Sigmoid colon (tissue), 4 donors: ENCODE results near the gene METTL24.

Source experiments
- EP300 ChIP-seq, 4 donors: sonication (generic); formaldehyde crosslinking; IDR thresholded peaks; one replicate each; pipeline ENCODE4 v1.6.1; 2017; ENCODE audit warnings: antibody characterized with exemption in 4 of 4
- POLR2AphosphoS5 ChIP-seq, 4 donors: sonication (generic); formaldehyde crosslinking; IDR thresholded peaks; one replicate each; pipeline ENCODE4 v1.6.1; 2017; ENCODE audit warnings: antibody characterized with exemption in 4 of 4
- TF ChIP-seq, protein P1 (sequence below), 4 experiments: fragments of 450-650 bp in 3 of 4; fragments of 200-600 bp in 1 of 4; IDR thresholded peaks; one replicate each; pipeline ENCODE4 v1.5.1; 2016 to 2019; ENCODE audit warnings: antibody characterized with exemption in 4 of 4, mild to moderate bottlenecking in 3 of 4, moderate library complexity in 2 of 4

DNA sequence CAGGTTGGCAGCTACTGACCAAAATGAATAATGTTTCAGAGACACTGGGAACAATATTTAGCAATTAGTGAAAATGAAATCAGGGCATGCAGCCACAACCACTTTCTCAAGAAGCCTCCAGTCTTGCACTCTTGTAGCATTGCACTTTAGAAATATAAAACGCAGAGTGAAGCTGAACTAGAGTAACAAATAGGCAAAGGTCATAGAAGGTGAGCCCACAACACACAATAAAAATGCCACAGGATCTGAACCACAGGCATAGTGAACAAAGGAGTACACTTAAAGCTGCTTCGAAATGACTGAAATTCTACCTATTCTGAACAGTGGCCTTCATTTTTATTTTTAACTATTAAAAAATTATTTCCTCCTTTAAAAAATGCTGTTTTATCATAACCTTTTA lies 32.3 kb upstream of the METTL24 start:
- TF ChIP-seq EP300 (IDR thresholded peaks at IDR 0.05) (no peak), POLR2AphosphoS5 (IDR thresholded peaks at IDR 0.05) (no peak)
- TF ChIP-seq, protein P1, sequence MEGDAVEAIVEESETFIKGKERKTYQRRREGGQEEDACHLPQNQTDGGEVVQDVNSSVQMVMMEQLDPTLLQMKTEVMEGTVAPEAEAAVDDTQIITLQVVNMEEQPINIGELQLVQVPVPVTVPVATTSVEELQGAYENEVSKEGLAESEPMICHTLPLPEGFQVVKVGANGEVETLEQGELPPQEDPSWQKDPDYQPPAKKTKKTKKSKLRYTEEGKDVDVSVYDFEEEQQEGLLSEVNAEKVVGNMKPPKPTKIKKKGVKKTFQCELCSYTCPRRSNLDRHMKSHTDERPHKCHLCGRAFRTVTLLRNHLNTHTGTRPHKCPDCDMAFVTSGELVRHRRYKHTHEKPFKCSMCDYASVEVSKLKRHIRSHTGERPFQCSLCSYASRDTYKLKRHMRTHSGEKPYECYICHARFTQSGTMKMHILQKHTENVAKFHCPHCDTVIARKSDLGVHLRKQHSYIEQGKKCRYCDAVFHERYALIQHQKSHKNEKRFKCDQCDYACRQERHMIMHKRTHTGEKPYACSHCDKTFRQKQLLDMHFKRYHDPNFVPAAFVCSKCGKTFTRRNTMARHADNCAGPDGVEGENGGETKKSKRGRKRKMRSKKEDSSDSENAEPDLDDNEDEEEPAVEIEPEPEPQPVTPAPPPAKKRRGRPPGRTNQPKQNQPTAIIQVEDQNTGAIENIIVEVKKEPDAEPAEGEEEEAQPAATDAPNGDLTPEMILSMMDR (IDR thresholded peaks at IDR 0.05), result no peak
